Fibroblast of lung (primary cell): Measurements from ENCODE around the gene SLC35F3.

Experiments
- CTCF ChIP-seq, 2 donors: IDR thresholded peaks in 1 of 2; conservative IDR thresholded peaks in 1 of 2; 1 replicate in 1 of 2; 2 replicates in 1 of 2; pipeline ENCODE4 v1.5.1; 2011 to 2012; ENCODE audit warnings: low read length in 2 of 2, control low read depth in 1 of 2, inconsistent platforms in 1 of 2, low read depth in 1 of 2, mild to moderate bottlenecking in 1 of 2
- EZH2 ChIP-seq: IDR thresholded peaks from 2 replicates; pipeline ENCODE4 v1.5.1; 2012; ENCODE audit warnings: low read length, control low read depth, mild to moderate bottlenecking; ENCODE audit errors: missing control alignments

DNA sequence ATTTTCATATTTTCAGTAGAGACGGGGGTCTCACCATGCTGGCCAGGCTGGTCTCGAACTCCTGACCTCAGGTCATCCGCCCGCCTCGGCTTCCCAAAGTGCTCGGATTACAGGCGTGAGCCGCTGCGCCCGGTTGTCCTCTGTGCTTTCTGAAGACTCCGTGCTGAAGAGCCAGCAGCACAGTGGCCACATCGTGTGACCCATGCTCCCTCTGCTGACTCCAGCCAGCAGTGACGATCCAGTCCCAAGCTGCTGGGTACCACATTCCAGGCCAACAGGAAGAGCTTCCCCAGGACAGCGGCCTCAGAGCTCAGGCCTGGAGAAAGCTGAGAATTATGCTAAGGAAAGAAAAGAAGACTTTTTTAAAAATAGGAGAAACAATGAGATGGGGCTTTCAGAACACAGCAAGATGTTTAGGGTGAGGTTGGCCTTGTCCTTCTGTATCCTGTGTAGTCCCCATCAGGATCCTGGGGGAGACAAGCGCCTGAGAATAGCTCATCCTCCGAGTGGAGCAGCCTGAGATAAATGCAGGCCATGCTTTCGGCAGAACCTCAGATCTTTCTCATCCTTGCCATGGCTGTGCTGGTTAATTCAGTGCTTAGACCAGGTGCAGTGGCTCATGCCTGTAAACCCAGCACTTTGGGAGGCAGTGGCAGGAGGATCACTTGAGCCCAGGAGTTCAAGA lies 207.1 kb downstream of the SLC35F3 start:
- TF ChIP-seq CTCF (conservative IDR thresholded peaks at IDR 0.05 in 1 of 2, IDR thresholded peaks at IDR 0.05 in 1 of 2; ENCODE audit: low read depth in 1 of 2, low read length in 2 of 2) (no peak), EZH2 (no peak)
